ENCODE measurements around the gene IMMP2L.

The IMMP2L gene

GRCh38 chr7:110914263-110914662, 648.0 kb downstream of the IMMP2L start:
- Histone ChIP-seq H3K4me1 (ENCODE audit: insufficient read depth, poor library complexity, severe bottlenecking) (no peaks in the 10 kb centered on the region), H3K27ac (ENCODE audit: poor library complexity, severe bottlenecking) (no peak overlapping the region), H3K27me3 (ENCODE audit: insufficient read depth, poor library complexity, severe bottlenecking) (no peaks in the 10 kb centered on the region), H3K4me3 (ENCODE audit: severe bottlenecking) (no peak overlapping the region), H3K9me3 (ENCODE audit: severe bottlenecking) (no peaks in the 10 kb centered on the region), H3K36me3 (ENCODE audit: low read depth) (no peaks in the 10 kb centered on the region)
- TF ChIP-seq CTCF (IDR thresholded peaks at IDR 0.05; ENCODE audit: poor library complexity, severe bottlenecking), result no peak
- ATAC-seq (ENCODE audit: low read depth) (no peak), DNase-seq (ENCODE audit: low spot score) (no peak)

GRCh38 chr7:110911632-110912031, 650.7 kb downstream of the IMMP2L start:
- Histone ChIP-seq H3K9me3 (ENCODE audit: severe bottlenecking) (no peaks in the 10 kb centered on the region), H3K4me1 (ENCODE audit: insufficient read depth, poor library complexity, severe bottlenecking) (no peaks in the 10 kb centered on the region), H3K4me3 (ENCODE audit: severe bottlenecking) (no peak overlapping the region), H3K27ac (ENCODE audit: poor library complexity, severe bottlenecking) (no peak overlapping the region), H3K36me3 (ENCODE audit: low read depth) (no peaks in the 10 kb centered on the region), H3K27me3 (ENCODE audit: insufficient read depth, poor library complexity, severe bottlenecking) (no peaks in the 10 kb centered on the region)
- no peak for TF ChIP-seq CTCF (IDR thresholded peaks at IDR 0.05; ENCODE audit: poor library complexity, severe bottlenecking)
- ATAC-seq (ENCODE audit: low read depth), result no peak
- DNase-seq (ENCODE audit: low spot score), result no peak

- H3K27me3 ChIP-seq (ENCODE audit: insufficient read depth, poor library complexity, severe bottlenecking), result no peaks in the 10 kb centered on the region
- H3K27ac ChIP-seq (ENCODE audit: poor library complexity, severe bottlenecking), result no peak overlapping the region
- H3K36me3 ChIP-seq (ENCODE audit: low read depth), result no peaks in the 10 kb centered on the region
- H3K9me3 ChIP-seq (ENCODE audit: severe bottlenecking), result no peaks in the 10 kb centered on the region
- H3K4me3 ChIP-seq (ENCODE audit: severe bottlenecking), result no peak overlapping the region
- TF ChIP-seq CTCF (IDR thresholded peaks at IDR 0.05; ENCODE audit: poor library complexity, severe bottlenecking), result no peak
- no peaks in the 10 kb centered on the region for H3K4me1 ChIP-seq (ENCODE audit: insufficient read depth, poor library complexity, severe bottlenecking)
- DNase-seq (ENCODE audit: low spot score) (no peak), ATAC-seq (ENCODE audit: low read depth) (no peak)
Measured at GRCh38 chr7:110909117-110909516, 653.2 kb downstream of the IMMP2L start.

GRCh38 chr7:110905773-110906566, 656.3 kb downstream of the IMMP2L start:
- H3K9me3 ChIP-seq (ENCODE audit: severe bottlenecking), result no peaks in the 10 kb centered on the region
- no peaks in the 10 kb centered on the region for H3K27me3 ChIP-seq (ENCODE audit: insufficient read depth, poor library complexity, severe bottlenecking)
- H3K36me3 ChIP-seq (ENCODE audit: low read depth), result no peaks in the 10 kb centered on the region
- no peak for TF ChIP-seq CTCF (IDR thresholded peaks at IDR 0.05; ENCODE audit: poor library complexity, severe bottlenecking)
- H3K27ac ChIP-seq (ENCODE audit: poor library complexity, severe bottlenecking), result no peak overlapping the region
- no peak for DNase-seq (ENCODE audit: low spot score)
- no peaks in the 10 kb centered on the region for H3K4me1 ChIP-seq (ENCODE audit: insufficient read depth, poor library complexity, severe bottlenecking)
- no peak for ATAC-seq (ENCODE audit: low read depth)
- no peak overlapping the region for H3K4me3 ChIP-seq (ENCODE audit: severe bottlenecking)

- no peak for DNase-seq (ENCODE audit: low spot score)
- Histone ChIP-seq H3K36me3 (ENCODE audit: low read depth) (no peaks in the 10 kb centered on the region), H3K27me3 (ENCODE audit: insufficient read depth, poor library complexity, severe bottlenecking) (no peaks in the 10 kb centered on the region), H3K4me3 (ENCODE audit: severe bottlenecking) (no peak overlapping the region), H3K27ac (ENCODE audit: poor library complexity, severe bottlenecking) (no peak overlapping the region), H3K4me1 (ENCODE audit: insufficient read depth, poor library complexity, severe bottlenecking) (no peaks in the 10 kb centered on the region), H3K9me3 (ENCODE audit: severe bottlenecking) (no peaks in the 10 kb centered on the region)
- ATAC-seq (ENCODE audit: low read depth), result no peak
- TF ChIP-seq CTCF (IDR thresholded peaks at IDR 0.05; ENCODE audit: poor library complexity, severe bottlenecking), result no peak
Measured at GRCh38 chr7:110898516-110898915, 663.8 kb downstream of the IMMP2L start.

All from RWPE2 (cell line).